ENCODE data around the gene GRID2.

GRID2 gene

DNA sequence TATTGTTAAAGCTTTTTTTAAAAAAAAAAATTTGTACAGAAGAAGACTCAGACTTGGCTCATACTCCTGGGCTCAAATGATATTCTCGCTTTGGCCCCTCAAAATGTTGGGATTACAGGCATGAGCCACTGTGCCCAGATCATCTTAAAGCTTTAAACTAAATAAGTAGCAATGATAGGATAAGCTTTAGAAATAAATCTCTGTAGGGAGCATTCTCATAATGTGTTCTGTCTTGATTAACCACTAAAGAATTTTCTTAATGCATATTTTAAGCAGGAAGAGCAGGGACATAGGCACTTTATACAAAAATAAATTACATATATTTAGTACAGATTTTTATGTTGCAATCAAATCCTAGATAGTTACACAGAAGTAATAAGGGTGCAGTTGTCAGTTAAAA, 667.2 kb downstream of the GRID2 start:
- TF ChIP-seq EZH2phosphoT487 (IDR thresholded peaks at IDR 0.05; ENCODE audit: low read length) (no peak), CTCF (IDR thresholded peaks at IDR 0.05; ENCODE audit: low read length) (no peak), EZH2 (optimal IDR thresholded peaks at IDR 0.05; ENCODE audit: low read depth, low read length) (no peak)
- no peaks in the 10 kb centered on the region for H3K27me3 ChIP-seq (replicated peaks; ENCODE audit: insufficient read depth, low read length)
- no peaks in the 10 kb centered on the region for H3K9me3 ChIP-seq (replicated peaks; ENCODE audit: insufficient read depth, low read length)
- H4K20me1 ChIP-seq (ENCODE audit: insufficient read depth, low read length) = no peaks in the 10 kb centered on the region
- H3K4me2 ChIP-seq (ENCODE audit: low read depth, low read length) = no peak overlapping the region
- no peak for DNase-seq
- H3K4me1 ChIP-seq (ENCODE audit: low read length) = no peaks in the 10 kb centered on the region
- no peak overlapping the region for H2AFZ ChIP-seq (ENCODE audit: low read length)
- no peaks in the 10 kb centered on the region for H3F3A ChIP-seq (ENCODE audit: insufficient read depth, low read length)
- H3K4me3 ChIP-seq (ENCODE audit: low read length) = no peak overlapping the region
- no peaks in the 10 kb centered on the region for H3K9me2 ChIP-seq (replicated peaks; ENCODE audit: insufficient read depth, low read length)
- no peak overlapping the region for H3K27ac ChIP-seq (ENCODE audit: low read length)
- no peak overlapping the region for H3K9ac ChIP-seq (ENCODE audit: low read length)
- no peaks in the 10 kb centered on the region for H3K36me3 ChIP-seq (replicated peaks; ENCODE audit: insufficient read depth, low read length)
- no peaks in the 10 kb centered on the region for H3K79me2 ChIP-seq (ENCODE audit: low read length)

GRCh38 chr4:92988301-92988700, 684.5 kb downstream of the GRID2 start:
- Histone ChIP-seq H3K4me3 (ENCODE audit: low read length) (no peak overlapping the region), H3K9me3 (replicated peaks; ENCODE audit: insufficient read depth, low read length) (no peaks in the 10 kb centered on the region), H2AFZ (ENCODE audit: low read length) (no peak overlapping the region), H3K4me1 (ENCODE audit: low read length) (no peaks in the 10 kb centered on the region), H3K27me3 (replicated peaks; ENCODE audit: insufficient read depth, low read length) (no peaks in the 10 kb centered on the region), H3K79me2 (ENCODE audit: low read length) (no peaks in the 10 kb centered on the region), H3K4me2 (ENCODE audit: low read depth, low read length) (no peak overlapping the region), H3K36me3 (replicated peaks; ENCODE audit: insufficient read depth, low read length) (no peaks in the 10 kb centered on the region), H3K9me2 (replicated peaks; ENCODE audit: insufficient read depth, low read length) (no peaks in the 10 kb centered on the region), H3K27ac (ENCODE audit: low read length) (no peak overlapping the region), H3F3A (ENCODE audit: insufficient read depth, low read length) (no peaks in the 10 kb centered on the region), H3K9ac (ENCODE audit: low read length) (no peak overlapping the region), H4K20me1 (ENCODE audit: insufficient read depth, low read length) (no peaks in the 10 kb centered on the region)
- no peak for TF ChIP-seq EZH2 (optimal IDR thresholded peaks at IDR 0.05; ENCODE audit: low read depth, low read length)
- no peak for TF ChIP-seq EZH2phosphoT487 (IDR thresholded peaks at IDR 0.05; ENCODE audit: low read length)
- TF ChIP-seq CTCF (IDR thresholded peaks at IDR 0.05; ENCODE audit: low read length) = no peak
- no peak for DNase-seq

DNA sequence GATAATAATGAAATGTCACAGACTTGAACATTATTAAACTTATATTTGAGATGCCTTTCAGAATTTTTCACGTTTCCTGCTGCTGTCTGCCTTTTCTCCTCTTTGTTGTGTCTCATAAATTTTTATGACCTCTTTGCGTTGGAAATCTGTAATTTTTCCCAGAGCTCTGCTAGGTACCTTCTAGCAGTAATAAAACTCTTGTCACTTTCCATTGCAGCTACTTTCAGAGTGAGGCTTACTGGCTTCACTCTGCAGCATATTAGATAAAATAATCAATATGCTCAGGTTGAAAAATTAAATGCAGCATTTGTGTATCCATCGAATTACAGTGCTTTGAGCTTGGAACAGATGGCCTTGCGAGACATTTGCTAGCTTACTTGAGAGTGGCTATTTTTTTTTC, 689.0 kb downstream of the GRID2 start:
- Histone ChIP-seq H3K36me3 (replicated peaks; ENCODE audit: insufficient read depth, low read length) (no peaks in the 10 kb centered on the region), H3K27ac (ENCODE audit: low read length) (no peak overlapping the region), H3K9ac (ENCODE audit: low read length) (no peak overlapping the region), H2AFZ (ENCODE audit: low read length) (no peak overlapping the region), H3K9me2 (replicated peaks; ENCODE audit: insufficient read depth, low read length) (no peaks in the 10 kb centered on the region), H3K4me2 (ENCODE audit: low read depth, low read length) (no peak overlapping the region), H3F3A (ENCODE audit: insufficient read depth, low read length) (no peaks in the 10 kb centered on the region), H3K9me3 (replicated peaks; ENCODE audit: insufficient read depth, low read length) (no peaks in the 10 kb centered on the region), H3K4me1 (ENCODE audit: low read length) (no peaks in the 10 kb centered on the region), H4K20me1 (ENCODE audit: insufficient read depth, low read length) (no peaks in the 10 kb centered on the region), H3K4me3 (ENCODE audit: low read length) (no peak overlapping the region), H3K27me3 (replicated peaks; ENCODE audit: insufficient read depth, low read length) (no peaks in the 10 kb centered on the region), H3K79me2 (ENCODE audit: low read length) (no peaks in the 10 kb centered on the region)
- no peak for TF ChIP-seq EZH2 (optimal IDR thresholded peaks at IDR 0.05; ENCODE audit: low read depth, low read length)
- no peak for DNase-seq

GRCh38 chr4:92994727-92995126, 691.0 kb downstream of the GRID2 start:
- TF ChIP-seq CTCF (IDR thresholded peaks at IDR 0.05; ENCODE audit: low read length) (no peak), EZH2phosphoT487 (IDR thresholded peaks at IDR 0.05; ENCODE audit: low read length) (no peak), EZH2 (optimal IDR thresholded peaks at IDR 0.05; ENCODE audit: low read depth, low read length) (no peak)
- H3K36me3 ChIP-seq (replicated peaks; ENCODE audit: insufficient read depth, low read length) = no peaks in the 10 kb centered on the region
- H3K79me2 ChIP-seq (ENCODE audit: low read length) = no peaks in the 10 kb centered on the region
- H4K20me1 ChIP-seq (ENCODE audit: insufficient read depth, low read length) = no peaks in the 10 kb centered on the region
- no peaks in the 10 kb centered on the region for H3K4me1 ChIP-seq (ENCODE audit: low read length)
- H3K9ac ChIP-seq (ENCODE audit: low read length) = no peak overlapping the region
- H3K4me3 ChIP-seq (ENCODE audit: low read length) = no peak overlapping the region
- H3K9me2 ChIP-seq (replicated peaks; ENCODE audit: insufficient read depth, low read length) = no peaks in the 10 kb centered on the region
- no peak overlapping the region for H3K4me2 ChIP-seq (ENCODE audit: low read depth, low read length)
- no peaks in the 10 kb centered on the region for H3F3A ChIP-seq (ENCODE audit: insufficient read depth, low read length)
- H3K27ac ChIP-seq (ENCODE audit: low read length) = no peak overlapping the region
- H3K27me3 ChIP-seq (replicated peaks; ENCODE audit: insufficient read depth, low read length) = no peaks in the 10 kb centered on the region
- no peaks in the 10 kb centered on the region for H3K9me3 ChIP-seq (replicated peaks; ENCODE audit: insufficient read depth, low read length)
- H2AFZ ChIP-seq (ENCODE audit: low read length) = no peak overlapping the region
- DNase-seq = no peak

Measured in MM.1S (cell line).